ENCODE measurements around the gene RPL31.

DNA sequence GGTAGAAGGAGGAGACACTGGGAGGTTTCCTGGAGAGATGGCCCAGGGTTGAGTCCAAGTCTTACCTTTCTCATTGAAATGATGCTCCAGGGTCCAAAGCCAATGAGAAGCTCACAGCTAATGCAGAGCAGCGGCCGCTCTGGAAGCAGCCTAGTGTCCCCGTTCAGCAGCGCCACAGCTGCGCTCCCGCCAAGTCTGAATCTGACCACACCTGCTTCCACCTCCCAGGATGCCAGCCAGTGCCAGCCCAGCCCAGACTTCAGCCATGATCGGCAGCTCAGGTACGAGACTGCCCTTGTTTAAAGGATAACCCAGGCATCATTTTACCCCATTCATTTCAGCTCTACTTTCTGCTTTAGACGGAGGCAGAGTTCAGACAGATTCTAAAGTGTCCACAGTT lies 11.9 kb upstream of the RPL31 start:
- TF ChIP-seq RARB (CRISPR knock-in tag; IDR thresholded peaks at IDR 0.05) (no peak), CREB5 (CRISPR knock-in tag; IDR thresholded peaks at IDR 0.05; ENCODE audit: low read depth) (no peak), PPARA (CRISPR knock-in tag; IDR thresholded peaks at IDR 0.05; ENCODE audit: borderline replicate concordance) (no peak), SNAI2 (CRISPR knock-in tag; IDR thresholded peaks at IDR 0.05) (no peak), TCF4 (CRISPR knock-in tag; IDR thresholded peaks at IDR 0.05; ENCODE audit: borderline replicate concordance) (no peak), ARNTL (CRISPR knock-in tag; IDR thresholded peaks at IDR 0.05; ENCODE audit: borderline replicate concordance, low read depth) (no peak), CSDC2 (CRISPR knock-in tag; IDR thresholded peaks at IDR 0.05) (no peak), ISL1 (CRISPR knock-in tag; IDR thresholded peaks at IDR 0.05) (no peak), ZNF8 (CRISPR knock-in tag; IDR thresholded peaks at IDR 0.05) (no peak), ZFP3 (CRISPR knock-in tag; IDR thresholded peaks at IDR 0.05) (no peak), ESRRG (CRISPR knock-in tag; IDR thresholded peaks at IDR 0.05) (no peak)

Measured in SK-N-SH treated with all-trans-retinoic acid at 6 μM for 48 hours (cell line).